ENCODE measurements around the gene TLR7.

GRCh38 chrX:12898073-12898472, 31.2 kb downstream of the TLR7 start:
- TF ChIP-seq CTCF (optimal IDR thresholded peaks at IDR 0.05 in 1 of 3, IDR thresholded peaks at IDR 0.05 in 1 of 3, conservative IDR thresholded peaks at IDR 0.05 in 1 of 3; ENCODE audit: extremely low read depth in 1 of 3, insufficient read depth in 2 of 3, low read length in 3 of 3) (no peak), EZH2 (IDR thresholded peaks at IDR 0.05; ENCODE audit: low read length) (no peak)
